Measurements from ENCODE around the gene CCKAR. TPM values are rescaled to one million over a fixed set of nuclear protein-coding genes. Genes with fewer than 3 reads are reported as not detected.

Gene CCKAR
- total RNA-seq, 3 donors from 2014 or later = not detected

- no peaks in the 10 kb centered on the region for H3K9me3 ChIP-seq
- H3K4me3 ChIP-seq = no peak overlapping the region
- H3K4me1 ChIP-seq = no peaks in the 10 kb centered on the region
- no peak for DNase-seq (ENCODE audit: low spot score in 2 of 2)
- no peaks in the 10 kb centered on the region for H3K36me3 ChIP-seq
- H3K27ac ChIP-seq = no peak overlapping the region
- H3K27me3 ChIP-seq = no peaks in the 10 kb centered on the region
- TF ChIP-seq POLR2A (IDR thresholded peaks at IDR 0.05) = no peak
- TF ChIP-seq CTCF (IDR thresholded peaks at IDR 0.05) = no peak
- TF ChIP-seq POLR2AphosphoS5 (IDR thresholded peaks at IDR 0.05) = no peak
- intact Hi-C loops (cut with DNase I; ENCODE audit: low total_unique reads) = no loop called here
Measured at GRCh38 chr4:26459756-26460530, 30.3 kb downstream of the CCKAR start.

GRCh38 chr4:26459054-26459755 is 31.1 kb downstream of the CCKAR start:
- TF ChIP-seq POLR2A (IDR thresholded peaks at IDR 0.05) (no peak), POLR2AphosphoS5 (IDR thresholded peaks at IDR 0.05) (no peak), CTCF (IDR thresholded peaks at IDR 0.05) (peak in 2 of 3 donors; percentile 34 to 56)
- Histone ChIP-seq H3K27me3 (no peaks in the 10 kb centered on the region), H3K9me3 (peaks cover 0 to 3% of the 10 kb centered on the region in 2 donors), H3K36me3 (no peaks in the 10 kb centered on the region), H3K4me3 (no peak overlapping the region), H3K27ac (no peak overlapping the region), H3K4me1 (no peaks in the 10 kb centered on the region)
- DNase-seq (ENCODE audit: low spot score in 2 of 2) = no peak
- intact Hi-C loops (cut with DNase I; ENCODE audit: low total_unique reads) = no loop called here

GRCh38 chr4:26458157-26458561 is 32.1 kb downstream of the CCKAR start:
- Histone ChIP-seq H3K4me3 (no peak overlapping the region), H3K27me3 (no peaks in the 10 kb centered on the region), H3K4me1 (no peaks in the 10 kb centered on the region), H3K9me3 (peaks cover 3 to 5% of the 10 kb centered on the region in 2 donors), H3K27ac (no peak overlapping the region), H3K36me3 (no peaks in the 10 kb centered on the region)
- DNase-seq (ENCODE audit: low spot score in 2 of 2) = no peak
- no peak for TF ChIP-seq POLR2AphosphoS5 (IDR thresholded peaks at IDR 0.05)
- TF ChIP-seq POLR2A (IDR thresholded peaks at IDR 0.05) = no peak
- intact Hi-C loops (cut with DNase I; ENCODE audit: low total_unique reads) = no loop called here

DNA sequence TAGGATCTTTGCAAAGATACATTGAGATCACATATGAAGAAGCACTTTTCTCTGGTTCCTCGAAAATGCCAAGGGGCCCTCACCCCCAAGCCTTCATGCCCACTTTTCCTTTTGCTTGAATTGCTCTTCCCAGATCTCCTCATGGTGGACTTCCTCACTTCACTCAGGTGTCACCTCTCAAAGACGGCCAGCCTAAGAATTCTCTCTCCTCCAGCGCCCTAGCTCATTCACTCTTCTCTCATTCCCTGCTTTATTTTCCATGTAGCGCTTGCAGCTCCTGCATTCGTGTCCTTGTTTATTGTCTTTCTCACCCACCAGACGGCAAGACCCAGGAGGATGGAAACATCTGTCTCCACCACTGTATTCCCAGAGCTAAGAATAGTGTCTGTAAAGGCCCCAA is 32.9 kb downstream of the CCKAR start:
- H3K4me3 ChIP-seq = no peak overlapping the region
- H3K4me1 ChIP-seq = no peaks in the 10 kb centered on the region
- intact Hi-C loops (cut with DNase I; ENCODE audit: low total_unique reads) = no loop called here
- no peaks in the 10 kb centered on the region for H3K36me3 ChIP-seq
- H3K27ac ChIP-seq = no peak overlapping the region
- no peak for TF ChIP-seq POLR2A (IDR thresholded peaks at IDR 0.05)
- no peak for TF ChIP-seq POLR2AphosphoS5 (IDR thresholded peaks at IDR 0.05)
- no peak for TF ChIP-seq CTCF (IDR thresholded peaks at IDR 0.05)
- H3K9me3 ChIP-seq = peaks cover 3 to 5% of the 10 kb centered on the region in 2 donors
- no peaks in the 10 kb centered on the region for H3K27me3 ChIP-seq
- no peak for DNase-seq (ENCODE audit: low spot score in 2 of 2)

- no peaks in the 10 kb centered on the region for H3K36me3 ChIP-seq
- no peak for TF ChIP-seq CTCF (IDR thresholded peaks at IDR 0.05)
- TF ChIP-seq POLR2A (IDR thresholded peaks at IDR 0.05) = no peak
- no peak for TF ChIP-seq POLR2AphosphoS5 (IDR thresholded peaks at IDR 0.05)
- H3K27me3 ChIP-seq = no peaks in the 10 kb centered on the region
- no peak for DNase-seq (ENCODE audit: low spot score in 2 of 2)
- intact Hi-C loops (cut with DNase I; ENCODE audit: low total_unique reads) = no loop called here
- peaks cover 3 to 5% of the 10 kb centered on the region in 2 donors for H3K9me3 ChIP-seq
- H3K27ac ChIP-seq = no peak overlapping the region
- no peaks in the 10 kb centered on the region for H3K4me1 ChIP-seq
- H3K4me3 ChIP-seq = no peak overlapping the region
Measured at GRCh38 chr4:26455571-26455970, 34.7 kb downstream of the CCKAR start.

All from breast epithelium (tissue), 4 donors.